Neural cell (in vitro differentiated cells): Measurements from ENCODE around the gene MGAT4A.
"Not testable (repeated sequence)": the region's sequence is repeated elsewhere in the genome, so short reads cannot be mapped to it uniquely, and the experiment has no call there.

ENCODE experiments used
- EZH2 ChIP-seq: fragments of 200-600, 300-800 bp; shearing (Covaris generic), sonication (generic); IDR thresholded peaks from 2 replicates; pipeline ENCODE4 v1.6.1; 2014; ENCODE audit warnings: antibody characterized with exemption, low read length, borderline replicate concordance, mild to moderate bottlenecking; ENCODE audit not compliant: insufficient read depth, poor library complexity, severe bottlenecking
- SMC3 ChIP-seq: fragments of 450-650 bp; conservative IDR thresholded peaks from 2 replicates; pipeline ENCODE4 v1.6.1; 2014; ENCODE audit warnings: antibody characterized with exemption, mild to moderate bottlenecking, moderate library complexity; ENCODE audit not compliant: poor library complexity

GRCh38 chr2:98728088-98728718 is 2.7 kb downstream of the MGAT4A start:
- not testable (repeated sequence) for TF ChIP-seq SMC3, EZH2
